HG03280 (cell line): ENCODE measurements around the gene ADRA2A.
A peak's percentile ranks its signal among the peaks of the same experiment; 100 is the strongest.

Experiments
- ATAC-seq: cut with Tn5 transposase; IDR thresholded peaks from one replicate; pipeline ENCODE4 v1.9.1; 2021; ENCODE audit warnings: mild to moderate bottlenecking, moderate library complexity; ENCODE audit not compliant: unreplicated experiment

ADRA2A gene

GRCh38 chr10:111076682-111077478 lies at the start of gene ADRA2A:
Gene ADRA2A, plus strand, starts transcription at chr10:111077029. Its CDS starts 968 bp downstream, at chr10:111077997.
- no peak for ATAC-seq

- ATAC-seq: no peak
Measured at GRCh38 chr10:111030042-111030750, 46.6 kb upstream of the ADRA2A start.

GRCh38 chr10:111034598-111035310 lies 42.1 kb upstream of the ADRA2A start:
- ATAC-seq: no peak

- no peak for ATAC-seq
Measured at GRCh38 chr10:111035542-111035941, 41.3 kb upstream of the ADRA2A start.

- ATAC-seq: no peak
Measured at GRCh38 chr10:111037858-111038257, 39.0 kb upstream of the ADRA2A start.

- no peak for ATAC-seq
Measured at GRCh38 chr10:111039522-111039921, 37.3 kb upstream of the ADRA2A start.

GRCh38 chr10:111057006-111057405 lies 19.8 kb upstream of the ADRA2A start:
- no peak for ATAC-seq

GRCh38 chr10:111063471-111063870 lies 13.4 kb upstream of the ADRA2A start:
- ATAC-seq: no peak

- no peak for ATAC-seq
Measured at GRCh38 chr10:111072232-111072631, 4.6 kb upstream of the ADRA2A start.

GRCh38 chr10:111075577-111076185 lies 1.1 kb upstream of the ADRA2A start:
- ATAC-seq: no peak

- ATAC-seq: peak; percentile 60
Measured at GRCh38 chr10:111076191-111076681, 593 bp upstream of the ADRA2A start.

GRCh38 chr10:111077479-111077784 lies 603 bp downstream of the ADRA2A start:
- no peak for ATAC-seq

GRCh38 chr10:111077785-111078504 lies 1.1 kb downstream of the ADRA2A start:
- ATAC-seq: no peak

- ATAC-seq: no peak
Measured at GRCh38 chr10:111078505-111079185, 1.8 kb downstream of the ADRA2A start.

- ATAC-seq: no peak
Measured at GRCh38 chr10:111079241-111079760, 2.5 kb downstream of the ADRA2A start.

GRCh38 chr10:111079781-111080180 lies 3.0 kb downstream of the ADRA2A start:
- no peak for ATAC-seq

GRCh38 chr10:111080224-111080623 lies 3.4 kb downstream of the ADRA2A start:
- no peak for ATAC-seq

GRCh38 chr10:111081595-111081994 lies 4.8 kb downstream of the ADRA2A start:
- no peak for ATAC-seq

GRCh38 chr10:111082102-111082975 lies 5.5 kb downstream of the ADRA2A start:
- no peak for ATAC-seq
